Measurements from ENCODE around the gene CD48.

CD48 gene

DNA sequence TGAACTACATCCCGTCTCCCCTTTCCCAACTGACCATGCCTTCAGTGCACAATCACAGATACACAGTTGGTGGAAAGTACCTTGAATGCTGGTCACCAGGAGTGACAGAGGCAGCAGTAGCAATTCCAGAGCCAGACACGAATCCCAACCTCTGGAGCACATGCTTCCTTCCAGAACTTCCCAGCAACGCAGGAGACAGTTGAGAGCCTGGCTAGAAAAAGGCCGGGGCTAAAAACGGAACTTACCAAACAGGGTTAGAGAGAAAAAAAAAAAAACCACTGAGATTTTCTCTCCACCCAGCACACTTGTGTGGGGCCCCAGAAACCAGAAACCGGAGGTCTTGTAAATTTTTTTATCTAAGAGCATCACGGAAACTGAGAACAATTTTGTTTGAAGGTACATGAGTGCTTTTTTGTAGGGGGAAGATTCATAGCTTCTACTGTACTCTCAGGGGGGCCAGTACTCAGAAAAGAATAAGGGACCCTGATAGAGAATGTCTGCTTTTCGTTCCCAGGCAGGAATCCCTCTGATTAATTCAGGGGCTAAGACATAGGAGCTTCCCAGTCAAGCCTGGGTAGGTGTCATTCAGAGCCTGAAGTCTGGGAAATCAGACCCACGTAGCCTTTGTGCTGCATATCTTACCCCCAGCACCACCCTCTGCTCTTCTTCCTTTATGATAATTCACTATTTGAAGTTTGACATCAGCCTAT is at the start of gene CD48:
TSS of gene CD48 (minus strand) at position 221 of the 710 bp plus-strand sequence. CDS start at position 162, 59 bp downstream.
- DNase-seq = peak; percentile 47 to 58

DNA sequence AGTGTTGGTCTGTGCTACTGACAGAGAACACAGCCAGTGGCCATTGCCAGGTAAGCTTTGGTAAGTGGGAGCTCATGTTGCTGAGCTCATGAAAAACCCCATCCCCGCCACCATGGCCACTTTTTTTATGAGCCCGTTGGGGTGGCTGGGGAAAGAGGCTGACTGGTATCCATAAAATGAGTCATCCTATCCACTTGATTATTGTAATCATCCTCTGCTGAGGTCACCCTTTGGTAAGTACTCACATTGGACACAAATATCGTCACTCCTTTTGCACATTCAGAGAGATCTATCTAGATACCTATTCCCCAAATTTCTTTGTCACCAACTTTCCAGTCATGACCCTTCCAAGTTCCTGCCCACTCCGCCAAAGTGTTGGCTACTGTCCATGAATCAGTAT is 49.4 kb upstream of the CD48 start:
- no peak for DNase-seq

DNA sequence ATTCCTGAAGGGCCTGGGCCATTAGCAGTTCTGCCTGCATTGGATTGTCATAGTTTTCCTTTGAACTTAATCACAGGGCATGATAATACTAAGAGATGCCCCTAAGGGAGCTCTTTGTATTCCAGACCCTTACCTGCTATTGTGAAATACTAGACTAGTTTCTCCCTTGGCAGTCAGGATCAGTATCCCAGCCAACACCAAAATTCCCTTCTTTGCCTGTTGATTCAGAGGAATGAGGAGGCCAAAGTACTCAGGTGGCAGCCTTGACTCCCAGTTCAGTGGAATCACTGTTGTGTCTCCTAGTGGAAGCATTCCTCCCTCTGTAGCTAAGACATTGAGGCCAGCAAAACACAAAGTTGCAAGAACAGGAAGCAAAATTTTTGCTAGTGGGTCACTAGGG is 48.1 kb upstream of the CD48 start:
- DNase-seq = no peak

GRCh38 chr1:160758521-160758920 is 46.9 kb upstream of the CD48 start:
- no peak for DNase-seq

DNA sequence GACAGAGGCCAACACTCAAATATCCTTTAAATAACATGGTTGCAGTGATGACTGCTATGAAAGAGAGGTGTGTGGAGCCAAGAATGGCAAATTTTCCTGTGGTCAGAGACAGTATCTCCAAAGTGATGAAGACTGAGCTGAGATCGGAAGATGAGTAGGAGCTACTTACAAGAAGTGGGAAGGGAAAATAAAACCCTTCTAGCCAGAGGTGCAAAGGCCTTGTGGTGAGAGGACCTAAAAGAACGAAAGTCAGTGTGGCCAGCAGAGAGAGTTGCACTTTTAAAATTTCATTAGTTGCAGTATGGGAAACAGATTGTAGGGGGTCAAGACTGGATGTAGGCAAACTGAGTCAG is 45.2 kb upstream of the CD48 start:
- no peak for DNase-seq

DNA sequence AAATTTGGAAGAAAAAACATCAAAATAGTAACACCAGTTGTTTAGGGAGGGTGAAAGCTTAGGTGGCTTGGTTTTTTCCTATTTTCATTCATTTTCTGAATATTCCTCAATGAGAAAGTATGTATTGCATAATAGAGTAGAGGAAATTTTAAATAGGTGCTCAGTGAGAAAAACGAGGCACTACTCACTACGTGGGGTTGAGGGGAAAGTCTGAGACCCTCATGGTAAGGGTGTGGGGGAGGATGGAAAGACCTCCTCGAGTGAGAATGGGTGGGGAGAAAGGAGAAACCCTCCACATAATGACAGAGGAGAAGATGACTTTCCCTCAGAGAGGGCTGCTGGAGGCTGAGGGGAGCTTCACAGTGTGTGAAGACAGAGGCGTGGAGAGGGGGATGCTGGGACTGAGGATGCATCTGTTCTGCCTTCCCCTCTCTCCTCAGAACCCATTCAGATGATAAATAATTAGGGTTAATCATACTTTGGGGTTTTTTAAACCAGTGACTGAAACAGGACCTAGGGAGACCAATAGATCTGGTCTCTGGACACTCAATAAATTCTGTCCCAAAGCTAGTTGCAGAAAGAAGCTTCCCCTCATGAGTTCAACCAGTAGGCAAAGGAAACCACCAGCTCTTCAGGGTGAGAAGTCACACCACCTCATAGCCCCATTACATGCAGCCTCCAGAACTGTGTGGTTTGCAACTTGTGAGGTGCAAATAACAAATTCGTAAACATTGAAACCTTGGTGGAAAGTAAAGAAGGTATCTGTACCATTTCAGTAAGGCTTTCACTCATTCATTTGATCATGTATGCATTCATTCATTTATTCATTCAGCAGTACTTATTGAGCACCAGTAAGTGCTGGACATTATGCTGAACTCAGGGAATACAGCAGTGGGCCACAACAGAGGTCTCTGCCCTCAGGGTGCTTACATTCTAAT is 44.6 kb upstream of the CD48 start:
- no peak for DNase-seq

DNA sequence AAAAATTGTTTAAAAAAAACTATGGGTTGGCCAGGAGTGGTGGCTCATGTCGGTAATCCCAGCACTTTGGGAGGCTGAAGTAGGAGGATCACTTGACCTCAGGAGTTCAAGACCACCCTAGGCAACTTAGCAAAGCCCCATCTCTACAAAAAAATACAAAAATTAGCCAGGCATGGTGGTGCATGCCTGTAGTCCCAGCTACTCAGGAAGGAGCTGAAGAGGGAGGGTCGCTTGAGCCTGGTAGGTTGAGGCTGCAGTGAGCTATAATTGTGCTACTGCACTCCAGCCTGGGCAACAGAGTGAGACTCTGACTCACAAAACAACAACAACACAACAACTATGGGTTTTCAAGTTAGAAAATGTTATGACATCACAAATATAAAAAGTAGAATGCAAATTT is 43.8 kb upstream of the CD48 start:
- no peak for DNase-seq

DNA sequence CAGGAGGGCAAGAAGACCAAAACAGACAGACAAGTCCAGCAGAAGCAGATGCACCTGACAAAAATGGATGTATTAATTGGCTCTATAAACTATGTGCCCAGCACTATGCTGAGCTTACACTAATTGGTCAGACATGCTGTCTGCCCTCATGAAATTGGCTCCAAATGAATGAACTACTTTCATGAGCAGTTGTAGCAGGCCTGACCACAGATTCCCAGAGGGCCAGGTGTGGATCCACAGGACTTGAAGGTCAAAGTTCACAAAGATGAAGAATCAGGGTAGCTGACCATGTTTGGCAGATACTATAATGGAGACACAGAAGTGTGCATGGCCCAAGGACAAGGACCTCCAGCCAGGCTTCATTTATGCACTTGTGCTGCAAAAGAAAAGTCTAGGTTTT is 42.0 kb upstream of the CD48 start:
- DNase-seq = no peak

GRCh38 chr1:160752924-160753323 is 41.3 kb upstream of the CD48 start:
- no peak for DNase-seq

DNA sequence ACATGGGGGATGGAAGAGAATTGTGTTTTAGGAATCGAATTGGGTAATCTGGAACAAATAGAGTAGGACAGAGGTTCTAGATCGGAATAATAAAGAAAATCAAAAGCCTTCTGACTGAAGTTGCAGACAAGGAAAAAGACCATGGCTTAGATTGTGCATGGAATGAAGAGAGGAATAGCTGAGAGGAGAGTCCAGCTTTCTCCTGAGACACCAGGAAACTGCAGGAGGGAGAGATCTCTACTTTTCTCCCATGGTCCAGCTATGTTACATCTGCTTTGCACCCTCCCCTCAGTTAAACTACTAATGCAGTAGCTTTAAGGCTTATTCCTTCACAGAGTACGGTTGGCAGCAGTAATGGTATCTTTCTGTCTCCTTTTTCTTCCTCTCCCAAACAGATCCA is 40.8 kb upstream of the CD48 start:
- no peak for DNase-seq

GRCh38 chr1:160750608-160751007 is 39.0 kb upstream of the CD48 start:
- no peak for DNase-seq

- DNase-seq = no peak
These were observed 37.3 kb upstream of the CD48 start for GRCh38 chr1:160748878-160749269.

GRCh38 chr1:160748181-160748877 is 36.7 kb upstream of the CD48 start:
- DNase-seq = no peak

GRCh38 chr1:160747717-160748116 is 36.1 kb upstream of the CD48 start:
- DNase-seq = no peak

- no peak for DNase-seq
These were observed 35.3 kb upstream of the CD48 start for GRCh38 chr1:160746836-160747500.

DNA sequence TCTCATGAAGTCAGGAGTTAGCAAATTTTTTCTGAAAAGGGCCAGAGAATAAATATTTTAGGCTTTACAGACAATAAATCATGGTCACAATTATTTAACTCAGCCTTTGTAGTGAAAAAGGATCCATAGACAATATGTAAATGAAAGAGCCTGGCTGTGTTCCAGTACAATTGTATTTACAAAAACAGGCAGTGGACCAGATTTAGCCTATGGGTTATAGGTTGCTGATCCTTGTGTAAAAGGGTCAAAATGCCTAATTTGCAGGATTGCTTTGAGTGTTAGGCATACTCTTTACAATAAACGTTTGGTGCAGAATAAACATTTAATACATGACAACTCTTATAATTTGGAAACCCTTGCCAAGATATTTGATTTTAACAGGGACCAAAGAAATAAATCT is 33.9 kb upstream of the CD48 start:
- no peak for DNase-seq

- DNase-seq = no peak
These were observed 33.4 kb upstream of the CD48 start for GRCh38 chr1:160744852-160745520.

DNA sequence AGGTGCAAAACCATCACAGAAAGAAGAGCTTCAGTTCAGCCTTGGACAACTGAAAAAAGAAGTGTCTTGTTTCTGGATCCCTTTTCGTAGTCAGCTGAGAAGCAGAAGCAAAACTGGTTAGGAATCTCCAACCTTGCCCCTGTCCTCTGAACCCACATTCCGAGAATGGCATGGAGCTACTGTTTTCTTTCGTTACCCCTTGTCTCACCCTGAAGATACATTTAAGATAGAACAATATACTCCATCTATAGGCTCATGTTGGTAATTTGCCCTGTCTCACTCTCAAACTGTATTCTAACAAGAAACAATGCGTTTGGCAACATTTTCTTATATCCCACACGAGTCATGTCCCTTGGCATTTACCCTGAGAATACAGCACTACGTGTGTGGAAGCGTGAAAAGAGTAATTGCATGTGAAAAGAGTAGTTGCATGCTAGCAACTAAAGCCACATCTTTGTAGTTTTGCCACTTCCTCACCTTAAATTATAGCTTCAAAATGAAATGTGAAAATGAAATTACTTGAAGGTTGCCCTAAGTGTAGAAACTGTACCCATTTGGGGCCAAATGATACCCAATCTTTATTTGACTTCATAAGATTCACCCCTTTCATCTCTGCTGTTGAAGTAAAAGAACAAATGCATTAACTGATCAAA is 32.7 kb upstream of the CD48 start:
- DNase-seq = no peak

- DNase-seq = no peak
These were observed 31.6 kb upstream of the CD48 start for GRCh38 chr1:160743266-160743665.

DNA sequence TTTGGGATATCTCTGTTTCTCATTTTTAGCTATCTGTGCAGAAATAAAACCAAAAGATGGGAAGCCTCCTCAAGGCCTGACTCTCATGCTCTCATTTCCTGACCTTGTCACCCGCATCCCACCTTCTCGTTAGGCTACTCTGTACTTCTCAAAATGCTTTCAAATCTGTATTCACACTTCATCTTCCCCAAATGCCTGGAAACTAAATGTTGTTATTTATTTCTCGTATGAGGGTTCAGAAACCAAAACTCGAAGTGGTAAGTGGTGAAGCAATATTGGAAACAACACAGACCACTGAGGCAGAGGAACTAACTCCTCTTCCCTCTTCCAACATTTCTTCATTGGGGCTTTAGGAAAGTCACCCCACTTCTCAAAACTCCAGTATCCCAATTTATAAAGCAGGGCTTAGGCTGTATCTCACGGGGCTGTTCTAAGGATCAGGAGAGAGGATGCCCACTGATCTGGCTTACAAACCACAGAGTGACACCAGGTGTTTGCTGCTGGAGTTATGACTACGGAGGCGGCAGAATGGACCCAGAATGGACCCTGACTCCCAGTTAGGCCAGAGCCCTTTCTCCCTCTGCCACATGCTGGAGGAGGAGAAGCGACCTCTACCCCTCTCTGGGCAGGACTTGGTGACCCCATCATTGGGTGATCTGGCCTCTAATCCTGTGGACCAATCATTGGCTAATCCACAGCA is 31.0 kb upstream of the CD48 start:
- DNase-seq = no peak

DNA sequence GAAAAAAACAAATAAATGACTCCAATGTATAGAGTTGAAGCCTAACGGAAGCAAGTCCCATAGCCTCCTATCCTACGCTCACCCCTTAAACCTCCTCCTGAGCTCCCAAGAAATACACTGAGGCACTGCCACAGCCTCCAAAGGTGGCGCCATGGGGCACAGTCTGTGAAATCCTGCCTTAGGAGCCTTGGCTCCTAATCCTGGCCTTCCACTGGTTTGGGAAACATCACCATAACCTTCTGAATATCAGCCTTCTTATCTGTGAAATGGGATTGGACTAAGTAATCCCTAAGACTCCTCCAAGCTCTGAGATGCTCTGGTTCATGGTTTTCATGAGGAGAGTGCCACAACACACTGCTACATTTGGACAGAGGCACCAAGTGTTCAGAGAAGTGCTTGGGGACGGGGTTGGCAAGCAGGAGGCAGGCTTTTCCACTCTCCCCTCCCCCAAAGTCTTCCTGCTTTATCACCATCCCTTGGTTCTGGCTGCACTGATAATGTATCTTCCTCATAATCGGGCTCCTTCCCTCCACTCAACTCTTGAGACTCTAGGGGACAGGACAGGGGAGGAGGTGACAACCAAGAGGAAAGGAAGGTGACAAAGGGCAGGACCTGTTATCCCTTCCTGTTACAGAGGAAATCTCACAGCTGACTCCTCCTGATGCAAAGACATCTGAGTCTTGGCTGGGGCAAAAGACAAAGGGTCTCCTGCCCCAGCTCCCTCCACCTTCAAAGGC is 30.2 kb upstream of the CD48 start:
- DNase-seq = no peak

Measured in stimulated activated CD4-positive, alpha-beta T cell treated with anti-CD3 and anti-CD28 coated beads, Interleukin-2, amount 100 ng/mL, for 24 hours (primary cell).